Vagina (tissue), 2 donors: Measurements from ENCODE around the gene PARD3.

Experiments used
- POLR2A ChIP-seq, 2 donors: fragments of 450-650 bp; IDR thresholded peaks; one replicate each; pipeline ENCODE4 v1.6.1; 2017; ENCODE audit warnings: antibody characterized with exemption in 2 of 2, mild to moderate bottlenecking in 2 of 2, moderate library complexity in 2 of 2
- POLR2AphosphoS5 ChIP-seq, 2 donors: sonication (generic); formaldehyde crosslinking; IDR thresholded peaks; one replicate each; pipeline ENCODE4 v1.9.0; 2017; ENCODE audit warnings: antibody characterized with exemption in 2 of 2, mild to moderate bottlenecking in 2 of 2, low read depth in 1 of 2; ENCODE audit not compliant: insufficient read depth in 1 of 2
- TF ChIP-seq, protein P1 (sequence below), 3 experiments: fragments of 450-650 bp in 2 of 3; fragments of 200-600 bp in 1 of 3; sonication (generic) in 1 of 3; IDR thresholded peaks; one replicate each; pipeline ENCODE4 v1.5.1; 2017 to 2019; ENCODE audit warnings: antibody characterized with exemption in 3 of 3, mild to moderate bottlenecking in 2 of 3, moderate library complexity in 2 of 3

DNA sequence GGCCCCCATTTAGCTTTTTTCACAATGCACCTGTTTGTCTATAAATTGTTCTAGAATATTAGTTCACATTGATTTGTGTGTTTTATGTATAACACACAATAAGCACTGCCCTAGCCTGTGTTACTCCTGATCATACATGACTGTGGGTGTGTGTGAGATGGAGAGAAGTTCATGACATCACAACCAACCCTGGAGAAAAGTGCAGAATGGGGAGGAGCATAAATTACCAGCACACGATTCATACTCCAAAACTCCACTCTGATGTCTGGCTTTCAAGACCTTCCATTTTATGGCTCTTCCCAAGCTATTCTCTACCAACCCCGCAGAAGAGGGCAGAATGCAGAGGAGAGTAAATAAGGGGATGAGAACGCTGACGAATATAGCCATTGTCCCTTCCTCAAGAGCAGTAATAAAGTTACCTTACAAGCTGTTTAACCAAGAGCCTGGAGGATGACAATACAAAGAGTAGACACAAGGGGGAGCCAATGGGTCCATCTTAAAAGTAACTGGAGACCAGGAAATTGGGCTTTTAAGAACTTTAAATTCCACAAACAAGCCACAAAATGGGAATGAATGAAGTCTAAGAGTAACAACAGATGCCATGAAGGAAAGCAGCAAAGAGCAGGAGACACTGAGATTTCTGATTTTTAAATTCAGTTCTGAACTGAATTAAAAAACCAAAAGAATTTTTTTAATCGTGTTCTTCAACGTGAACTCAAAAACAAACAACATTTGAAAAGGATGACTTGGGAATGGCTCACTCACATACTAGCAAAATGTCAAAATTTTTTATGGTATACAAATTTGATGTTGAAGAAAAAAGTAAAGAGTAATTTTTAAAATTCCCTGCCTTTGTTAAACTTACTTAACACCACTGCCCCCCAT is 159.6 kb downstream of the PARD3 start:
- TF ChIP-seq POLR2A (IDR thresholded peaks at IDR 0.05) (no peak), POLR2AphosphoS5 (IDR thresholded peaks at IDR 0.05; ENCODE audit: insufficient read depth in 1 of 2, low read depth in 1 of 2) (no peak)
- TF ChIP-seq, protein P1, sequence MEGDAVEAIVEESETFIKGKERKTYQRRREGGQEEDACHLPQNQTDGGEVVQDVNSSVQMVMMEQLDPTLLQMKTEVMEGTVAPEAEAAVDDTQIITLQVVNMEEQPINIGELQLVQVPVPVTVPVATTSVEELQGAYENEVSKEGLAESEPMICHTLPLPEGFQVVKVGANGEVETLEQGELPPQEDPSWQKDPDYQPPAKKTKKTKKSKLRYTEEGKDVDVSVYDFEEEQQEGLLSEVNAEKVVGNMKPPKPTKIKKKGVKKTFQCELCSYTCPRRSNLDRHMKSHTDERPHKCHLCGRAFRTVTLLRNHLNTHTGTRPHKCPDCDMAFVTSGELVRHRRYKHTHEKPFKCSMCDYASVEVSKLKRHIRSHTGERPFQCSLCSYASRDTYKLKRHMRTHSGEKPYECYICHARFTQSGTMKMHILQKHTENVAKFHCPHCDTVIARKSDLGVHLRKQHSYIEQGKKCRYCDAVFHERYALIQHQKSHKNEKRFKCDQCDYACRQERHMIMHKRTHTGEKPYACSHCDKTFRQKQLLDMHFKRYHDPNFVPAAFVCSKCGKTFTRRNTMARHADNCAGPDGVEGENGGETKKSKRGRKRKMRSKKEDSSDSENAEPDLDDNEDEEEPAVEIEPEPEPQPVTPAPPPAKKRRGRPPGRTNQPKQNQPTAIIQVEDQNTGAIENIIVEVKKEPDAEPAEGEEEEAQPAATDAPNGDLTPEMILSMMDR (IDR thresholded peaks at IDR 0.05), result peak; percentile 18 to 37 (median 28)
